ENCODE measurements around the gene THSD7B.
A peak's percentile ranks its signal among the peaks of the same experiment; 100 is the strongest.

THSD7B gene

GRCh38 chr2:136801661-136802060, 36.3 kb downstream of the THSD7B start:
- no peak for DNase-seq (ENCODE audit: low spot score)

DNA sequence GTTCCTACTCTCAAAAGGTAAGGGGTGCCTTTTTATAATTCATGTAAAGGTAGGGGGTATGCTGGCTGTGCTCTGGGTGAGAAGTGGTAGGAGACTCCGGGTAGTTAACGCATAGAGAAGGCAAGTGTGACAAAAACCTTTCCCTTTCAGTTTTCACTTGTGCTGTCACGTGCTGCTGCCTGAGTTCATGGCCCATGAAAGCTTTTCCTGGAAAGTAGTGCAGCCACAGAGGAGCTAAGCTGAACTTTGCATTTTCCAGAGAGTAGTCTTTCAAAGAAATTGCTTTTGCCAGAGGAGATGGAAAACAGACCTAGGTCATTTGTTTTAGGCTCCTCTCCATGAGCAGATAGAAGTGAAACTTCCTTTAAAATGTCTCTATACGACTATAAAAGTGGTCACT, 44.7 kb downstream of the THSD7B start:
- DNase-seq (ENCODE audit: low spot score) = no peak

GRCh38 chr2:136818839-136819238, 53.5 kb downstream of the THSD7B start:
- DNase-seq (ENCODE audit: low spot score) = no peak

- no peak for DNase-seq (ENCODE audit: low spot score)
Measured at GRCh38 chr2:136823291-136823690, 57.9 kb downstream of the THSD7B start.

- no peak for DNase-seq (ENCODE audit: low spot score)
Measured at GRCh38 chr2:136828162-136828561, 62.8 kb downstream of the THSD7B start.

DNA sequence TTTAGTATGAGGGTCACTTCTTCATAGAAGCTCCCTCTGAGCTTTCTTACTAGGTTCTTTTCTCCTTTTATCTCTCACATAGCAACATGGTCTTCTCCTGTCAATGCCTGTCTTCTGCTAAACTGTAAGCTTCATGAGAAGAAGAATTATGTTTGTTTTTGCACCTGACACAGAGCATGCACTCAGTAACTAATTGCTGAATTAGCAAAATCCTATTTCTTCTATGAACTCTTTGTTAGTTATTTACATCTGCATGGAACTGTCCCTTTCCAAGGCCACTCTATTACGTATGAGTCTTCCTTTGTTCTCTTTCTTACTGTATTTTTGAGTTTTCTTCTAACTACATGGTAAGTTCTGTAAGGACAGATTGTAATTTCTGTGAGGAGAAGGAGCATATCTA, 63.4 kb downstream of the THSD7B start:
- DNase-seq (ENCODE audit: low spot score) = no peak

DNA sequence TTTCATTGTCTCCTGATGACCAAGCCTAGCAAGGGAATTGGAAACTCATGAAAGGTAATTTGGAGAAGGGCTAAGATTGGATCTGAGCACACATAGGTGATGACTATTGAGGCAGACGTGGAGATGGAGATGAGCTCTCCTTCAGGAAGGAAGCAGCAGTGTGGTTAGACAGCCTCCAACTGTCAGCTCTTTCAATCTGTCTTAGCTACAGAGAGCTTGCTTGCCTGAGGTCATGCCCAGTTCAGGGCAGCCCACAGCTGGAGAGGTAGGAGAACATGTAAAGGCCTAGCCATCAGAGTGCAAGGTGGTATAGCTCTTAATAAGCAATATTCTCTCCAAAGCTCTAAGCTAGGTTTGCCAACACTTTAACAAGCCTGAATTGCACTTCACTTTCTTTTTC, 79.2 kb downstream of the THSD7B start:
- DNase-seq (ENCODE audit: low spot score) = no peak

GRCh38 chr2:136858656-136859055, 93.3 kb downstream of the THSD7B start:
- no peak for DNase-seq (ENCODE audit: low spot score)

DNA sequence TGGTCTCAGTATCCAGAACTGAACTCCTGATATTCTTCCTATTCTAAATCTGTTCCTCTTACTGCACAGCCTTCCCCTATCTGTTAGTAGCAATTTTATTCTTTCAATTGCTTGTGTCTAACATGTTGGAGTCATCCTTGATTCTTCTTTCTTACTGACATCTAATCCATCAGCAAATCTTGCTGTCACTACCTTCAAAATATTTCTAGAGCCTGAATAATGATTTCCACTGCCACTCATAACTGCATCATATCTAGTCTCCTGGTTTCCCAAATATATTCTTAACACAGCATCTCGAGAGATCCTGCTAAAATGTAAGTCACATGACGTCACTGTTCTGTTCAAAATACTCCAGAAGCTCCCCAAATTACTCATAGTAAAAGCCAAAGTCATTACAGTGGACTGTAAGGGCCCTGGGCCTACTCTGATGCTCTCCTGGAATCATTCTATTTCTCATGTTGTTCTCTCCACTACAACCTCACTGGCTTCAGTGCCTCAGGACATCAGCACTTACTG, 95.2 kb downstream of the THSD7B start:
- DNase-seq (ENCODE audit: low spot score) = no peak

DNA sequence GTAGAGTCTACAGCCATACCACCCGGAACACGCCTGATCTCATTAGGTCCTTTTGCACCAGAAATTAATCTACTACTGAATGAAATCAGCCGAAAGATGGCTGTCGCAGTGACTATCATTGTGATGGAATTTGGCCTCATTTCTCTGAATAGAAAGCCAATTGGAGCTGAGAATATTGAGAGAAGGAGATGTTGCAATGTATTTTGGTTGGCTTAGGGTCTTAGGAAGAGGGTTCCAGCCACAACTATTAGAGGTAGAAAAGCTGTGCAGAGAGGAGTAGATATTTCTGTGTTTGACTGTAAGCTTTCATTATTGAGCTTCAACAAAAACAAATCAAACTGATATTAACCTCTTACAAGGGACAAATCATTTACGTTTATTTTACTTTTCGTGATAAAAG, 98.1 kb downstream of the THSD7B start:
- no peak for DNase-seq (ENCODE audit: low spot score)

DNA sequence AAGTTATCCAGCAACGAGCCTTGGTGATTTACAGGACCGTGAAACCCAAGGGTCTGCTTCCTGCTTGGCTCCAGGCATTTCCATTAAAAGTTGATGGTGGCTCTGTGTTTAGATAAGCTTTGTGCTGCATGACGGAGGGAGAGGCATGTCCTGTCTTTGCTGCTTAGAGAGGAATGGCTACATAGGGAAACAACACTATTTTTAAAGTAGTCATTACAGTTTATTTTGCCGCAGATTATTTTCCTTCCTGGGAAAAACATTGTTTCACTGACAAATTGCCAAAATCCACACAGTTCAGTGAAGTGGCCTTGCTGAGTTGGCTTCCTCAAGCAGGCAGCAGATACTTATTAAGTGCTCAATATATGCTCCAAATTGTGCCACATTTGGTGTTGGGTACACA, 98.5 kb downstream of the THSD7B start:
- DNase-seq (ENCODE audit: low spot score) = peak; percentile 0

DNA sequence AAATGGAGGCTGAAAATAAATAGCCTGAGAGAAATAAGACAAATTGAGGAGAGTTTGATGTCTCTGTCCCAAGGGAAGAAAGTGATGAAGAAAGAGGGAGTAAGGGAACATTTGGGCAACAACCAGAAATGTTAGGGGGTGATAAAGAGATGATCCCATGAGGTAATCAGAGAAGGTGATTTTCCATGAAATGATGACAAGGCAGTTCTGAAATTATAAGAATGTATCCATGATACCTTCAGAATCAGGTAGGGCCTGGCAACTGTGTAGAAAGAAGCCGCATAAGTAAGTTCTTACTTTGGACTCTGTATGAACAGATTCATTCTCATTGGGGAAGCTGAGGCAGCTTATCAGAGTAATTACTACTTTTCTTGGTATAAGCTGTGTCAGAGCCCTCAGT, 106.1 kb downstream of the THSD7B start:
- DNase-seq (ENCODE audit: low spot score) = no peak

DNA sequence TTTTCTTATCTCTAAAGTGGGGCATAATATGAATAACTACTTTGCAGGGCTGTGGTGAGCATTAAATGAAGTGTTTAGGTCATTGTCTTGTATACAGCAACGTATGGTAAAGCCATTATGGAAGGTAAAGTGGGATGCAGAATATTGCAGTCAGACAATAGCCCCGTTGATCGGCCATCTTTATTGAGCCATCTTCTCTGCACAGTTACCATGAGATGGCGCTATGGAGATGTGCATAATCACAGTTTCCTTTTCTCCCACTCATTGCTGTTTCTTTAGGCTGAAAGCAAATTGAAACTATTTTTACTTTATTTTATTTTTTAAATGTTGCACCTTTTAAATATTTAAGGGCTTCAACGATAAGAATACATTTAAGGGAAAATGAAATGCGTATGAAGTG, 108.9 kb downstream of the THSD7B start:
- peak; percentile 1 for DNase-seq (ENCODE audit: low spot score)

DNA sequence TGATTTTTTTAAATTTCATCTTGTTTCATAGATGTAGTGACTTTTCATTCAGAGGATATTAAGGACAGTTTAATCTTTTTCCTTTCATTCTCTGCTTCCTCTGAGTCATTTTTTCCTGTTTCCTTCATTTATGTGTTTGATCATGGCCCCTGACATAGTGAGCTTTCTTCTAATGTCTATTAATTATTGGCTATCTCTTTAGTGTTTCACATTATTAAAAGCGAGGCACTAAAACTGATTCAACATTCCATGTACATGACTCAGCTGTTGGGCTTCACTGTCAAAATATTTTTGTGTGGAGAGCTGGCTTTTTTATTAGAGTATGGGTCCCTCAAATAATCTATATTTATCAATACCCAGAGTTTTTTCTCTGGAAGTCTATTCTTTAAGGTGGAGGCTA, 125.8 kb downstream of the THSD7B start:
- no peak for DNase-seq (ENCODE audit: low spot score)

DNA sequence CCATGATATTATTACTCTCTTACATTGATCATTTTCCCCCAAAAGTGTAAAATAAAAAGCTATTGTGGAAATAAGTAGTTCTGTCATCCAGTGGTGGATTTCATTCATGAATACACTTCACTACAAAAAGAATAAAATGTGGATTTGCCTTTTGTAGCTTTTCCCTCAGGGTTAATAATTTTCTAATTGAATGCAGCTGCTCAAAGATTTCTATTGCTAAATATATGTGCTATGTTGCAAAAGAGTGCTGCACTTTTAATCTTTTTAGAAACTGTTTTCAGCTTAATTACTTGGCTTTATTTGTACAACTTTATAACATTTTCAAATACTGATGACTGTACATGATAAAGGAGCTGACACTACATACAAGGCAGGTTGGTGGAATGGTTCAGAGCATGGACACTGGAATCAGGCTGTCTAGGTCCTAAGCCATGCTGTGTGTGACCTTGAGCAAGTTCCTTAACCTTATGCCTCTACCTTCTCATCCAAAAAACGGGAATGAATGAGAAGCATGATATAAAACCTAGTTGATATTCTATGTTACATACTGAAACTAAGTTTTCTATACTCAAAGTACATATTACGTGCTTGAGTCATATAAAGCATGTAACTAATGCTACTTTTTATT, 128.8 kb downstream of the THSD7B start:
- DNase-seq (ENCODE audit: low spot score) = no peak

DNA sequence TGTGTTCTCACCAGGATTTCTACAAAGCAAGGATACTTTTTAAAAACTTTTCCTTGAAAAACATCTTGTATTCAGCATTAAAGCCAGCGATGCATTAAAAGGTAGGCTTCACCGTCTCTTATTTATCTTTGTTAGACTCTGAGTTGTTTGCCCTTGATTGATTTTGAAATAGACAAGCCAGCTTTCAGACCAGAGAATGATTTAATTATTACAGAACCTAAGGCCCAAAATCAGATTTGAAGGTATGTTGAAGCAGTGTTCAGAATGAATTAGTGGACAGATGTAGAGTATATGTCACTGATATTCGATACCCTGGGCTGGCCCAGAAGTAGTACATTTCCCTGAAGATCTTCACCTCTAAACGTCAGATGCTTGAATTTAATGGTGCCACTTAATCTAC, 136.4 kb downstream of the THSD7B start:
- DNase-seq (ENCODE audit: low spot score) = no peak

DNA sequence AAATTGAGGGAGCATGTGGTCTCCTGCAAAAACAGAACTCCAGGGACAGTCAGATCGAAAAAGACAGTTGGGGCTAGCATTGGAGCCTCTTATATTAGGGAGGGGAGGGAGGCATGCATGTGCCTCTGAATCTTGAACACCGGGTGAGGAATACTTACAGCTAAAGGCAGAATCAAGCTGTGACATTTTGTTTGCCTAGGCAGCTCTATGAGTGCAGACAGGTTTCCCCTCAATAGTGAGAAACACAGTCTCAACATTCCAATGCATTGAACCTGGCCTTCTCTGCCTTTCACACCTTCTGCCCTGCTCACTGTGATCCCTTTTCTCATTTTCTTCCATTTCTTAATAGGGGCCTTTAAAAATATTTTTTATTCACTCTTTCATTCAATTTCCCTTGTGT, 140.4 kb downstream of the THSD7B start:
- DNase-seq (ENCODE audit: low spot score) = no peak

- DNase-seq (ENCODE audit: low spot score) = no peak
Measured at GRCh38 chr2:136909777-136910176, 144.4 kb downstream of the THSD7B start.

DNA sequence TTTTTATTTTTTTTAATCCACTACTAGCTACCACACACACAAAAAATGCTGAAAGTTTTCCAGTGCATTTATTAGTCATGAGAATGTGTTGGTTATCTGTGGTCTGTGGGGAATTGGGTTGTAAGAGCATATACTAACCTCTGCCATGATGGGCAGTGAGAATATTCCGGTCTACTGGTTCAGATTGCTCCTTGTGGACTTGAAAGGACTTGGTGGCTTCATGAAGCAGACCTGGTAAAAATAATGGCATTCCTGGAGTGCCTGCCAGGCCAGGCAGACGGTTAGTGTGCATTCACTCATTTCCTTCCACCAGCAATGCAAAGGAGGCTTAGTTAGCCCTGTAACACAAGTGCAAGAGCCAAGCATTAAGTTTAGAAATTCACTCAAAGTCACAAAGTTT, 150.8 kb downstream of the THSD7B start:
- DNase-seq (ENCODE audit: low spot score) = no peak

GRCh38 chr2:136917411-136917881, 152.1 kb downstream of the THSD7B start:
- no peak for DNase-seq (ENCODE audit: low spot score)

DNA sequence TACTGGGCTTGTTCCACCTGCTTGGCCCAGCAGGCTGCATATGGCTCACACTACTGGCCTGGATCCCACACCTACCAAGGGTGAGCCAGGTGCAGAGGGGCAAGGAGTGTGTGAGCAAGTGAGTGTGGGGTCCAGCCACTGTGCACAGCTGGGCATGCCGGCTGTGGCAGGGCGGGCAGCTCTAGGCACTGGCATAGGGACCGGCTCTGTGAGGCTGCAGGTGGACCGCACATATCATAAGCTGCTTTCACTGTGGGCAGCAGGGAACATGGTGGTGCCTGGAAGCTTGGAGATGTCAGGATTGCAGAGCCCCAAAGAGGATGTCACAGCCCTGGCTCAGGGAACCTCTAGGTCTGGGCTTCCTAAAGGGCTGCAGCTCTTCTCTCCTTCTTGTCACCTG, 154.3 kb downstream of the THSD7B start:
- DNase-seq (ENCODE audit: low spot score) = no peak

GRCh38 chr2:136920652-136921333, 155.4 kb downstream of the THSD7B start:
- DNase-seq (ENCODE audit: low spot score) = no peak

DNA sequence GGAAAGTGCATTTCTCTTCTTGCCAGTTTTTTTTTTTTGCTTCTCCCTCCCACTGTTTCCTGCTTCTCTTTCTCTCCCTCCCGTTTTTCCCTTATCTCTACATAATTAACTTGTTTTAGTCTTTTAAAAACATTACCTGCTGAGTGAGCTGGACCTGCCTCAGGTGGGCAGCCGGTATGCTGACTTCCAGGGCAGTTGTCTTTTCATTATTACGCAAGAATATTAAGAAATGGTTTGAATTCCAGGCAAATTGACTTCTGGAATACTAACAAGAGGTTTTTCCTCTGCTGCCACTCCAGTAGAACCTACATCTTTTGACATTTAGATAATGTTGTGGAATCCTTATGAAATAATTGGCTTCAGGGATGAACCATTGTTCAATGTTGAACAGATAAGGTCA, 161.8 kb downstream of the THSD7B start:
- no peak for DNase-seq (ENCODE audit: low spot score)

DNA sequence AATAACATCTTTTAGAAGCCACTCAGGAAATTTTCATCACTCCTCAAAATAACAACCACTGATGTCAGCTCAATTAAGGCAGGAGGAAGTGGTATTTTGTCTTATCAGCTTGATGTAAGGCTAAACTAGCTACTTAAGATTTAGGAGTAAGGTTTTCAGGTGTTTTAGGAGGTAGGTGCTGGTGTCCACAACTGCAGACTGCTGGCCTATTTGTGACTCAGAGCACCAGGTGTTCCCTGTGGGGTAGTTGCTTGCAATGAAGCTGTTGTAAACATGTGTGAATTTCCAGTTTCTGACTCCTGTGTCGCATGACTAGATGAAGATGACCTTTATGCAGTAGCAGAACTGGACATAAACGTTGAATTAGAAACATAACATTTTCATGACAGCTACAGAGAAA, 164.2 kb downstream of the THSD7B start:
- DNase-seq (ENCODE audit: low spot score) = no peak

Measured in HuH-7 (cell line).